GM12891 (cell line): ENCODE measurements around the gene TLE2.
"Not testable (repeated sequence)": the region's sequence is repeated elsewhere in the genome, so short reads cannot be mapped to it uniquely, and the experiment has no call there.

Experiments used
- POLR2A ChIP-seq: IDR thresholded peaks from 2 replicates; pipeline ENCODE4 v1.6.1; 2011; ENCODE audit warnings: low read depth, low read length, control low read depth
- POLR2AphosphoS5 ChIP-seq: IDR thresholded peaks from 2 replicates; pipeline ENCODE4 v1.6.1; 2011; ENCODE audit warnings: low read depth, low read length, control low read depth
- SPI1 ChIP-seq: IDR thresholded peaks from 2 replicates; pipeline ENCODE4 v1.6.1; 2011; ENCODE audit warnings: low read depth, low read length, control low read depth
- TAF1 ChIP-seq: IDR thresholded peaks from 2 replicates; pipeline ENCODE4 v1.6.1; 2011; ENCODE audit warnings: low read depth, low read length, control low read depth

- not testable (repeated sequence) for TF ChIP-seq TAF1, POLR2A, POLR2AphosphoS5, SPI1
Observed at GRCh38 chr19:3012059-3012458, 17.0 kb downstream of the TLE2 start.
